ENCODE results near the gene TMEM150B. TPM values are rescaled to one million over a fixed set of nuclear protein-coding genes. Genes with fewer than 3 reads are reported as not detected.

The TMEM150B gene
- total and polyA plus RNA-seq, 7 experiments from 2014 or later: 0.44 to 10.3 (median 0.71) TPM; not detected in 3

Other genes with a start within 250 kb of the TMEM150B start
- gene EPS8L1, start 249.5 kb downstream of the TMEM150B start, total RNA-seq: 1 to 10 TPM in 4 of 5 experiments, under 1 TPM in 1; 0.76 to 6.8 (median 2.0) TPM
- under 1 TPM in 1 of 2 donors, not detected in 1; 0.09 TPM for gene EPS8L1, start 249.5 kb downstream of the TMEM150B start, polyA plus RNA-seq
- gene PPP1R12C, start 207.7 kb downstream of the TMEM150B start, total RNA-seq: 100 to 1,000 TPM; 107 to 180 (median 144) TPM
- gene PPP1R12C, start 207.7 kb downstream of the TMEM150B start, polyA plus RNA-seq: 1 to 10 TPM; 3.8 to 6.6 TPM
- 1 to 10 TPM in 2 of 5 experiments, under 1 TPM in 1, not detected in 2; 0.63 to 5.6 (median 1.4) TPM for gene TNNT1, start 176.1 kb downstream of the TMEM150B start, total RNA-seq
- not detected for gene TNNT1, start 176.1 kb downstream of the TMEM150B start, polyA plus RNA-seq
- not detected for gene TNNI3, start 167.6 kb downstream of the TMEM150B start, total RNA-seq
- not detected for gene TNNI3, start 167.6 kb downstream of the TMEM150B start, polyA plus RNA-seq
- not detected for gene DNAAF3, start 158.7 kb downstream of the TMEM150B start, total RNA-seq
- not detected for gene DNAAF3, start 158.7 kb downstream of the TMEM150B start, polyA plus RNA-seq
- gene SYT5, start 145.1 kb downstream of the TMEM150B start, total RNA-seq: 1 to 10 TPM in 2 of 5 experiments, not detected in 3; 1.7 to 2.6 TPM
- not detected for gene SYT5, start 145.1 kb downstream of the TMEM150B start, polyA plus RNA-seq
- gene PTPRH, start 115.8 kb downstream of the TMEM150B start, total RNA-seq: under 1 TPM in 1 of 5 experiments, not detected in 4; 0.56 TPM
- not detected for gene PTPRH, start 115.8 kb downstream of the TMEM150B start, polyA plus RNA-seq
- gene TMEM86B, start 96.6 kb downstream of the TMEM150B start, total RNA-seq: 10 to 100 TPM; 10.4 to 24.1 (median 10.7) TPM
- 1 to 10 TPM; 1.2 to 3.3 TPM for gene TMEM86B, start 96.6 kb downstream of the TMEM150B start, polyA plus RNA-seq
- 100 to 1,000 TPM; 151 to 223 (median 168) TPM for gene PPP6R1, start 66.3 kb downstream of the TMEM150B start, total RNA-seq
- gene PPP6R1, start 66.3 kb downstream of the TMEM150B start, polyA plus RNA-seq: 100 to 1,000 TPM in 1 of 2 donors, 10 to 100 TPM in 1; 39.3 to 103 TPM
- gene HSPBP1, start 45.2 kb downstream of the TMEM150B start, total RNA-seq: 10 to 100 TPM; 15.0 to 30.0 (median 16.0) TPM
- 10 to 100 TPM; 35.4 to 44.7 TPM for gene HSPBP1, start 45.2 kb downstream of the TMEM150B start, polyA plus RNA-seq
- gene BRSK1, start 41.3 kb downstream of the TMEM150B start, total RNA-seq: 1 to 10 TPM in 3 of 5 experiments, under 1 TPM in 2; 0.41 to 6.3 (median 3.4) TPM
- not detected for gene BRSK1, start 41.3 kb downstream of the TMEM150B start, polyA plus RNA-seq
- gene KMT5C, start 14.5 kb upstream of the TMEM150B start, total RNA-seq: 10 to 100 TPM; 21.8 to 63.3 (median 27.2) TPM
- gene KMT5C, start 14.5 kb upstream of the TMEM150B start, polyA plus RNA-seq: 1 to 10 TPM in 1 of 2 donors, under 1 TPM in 1; 0.84 to 2.9 TPM
- under 1 TPM in 2 of 5 experiments, not detected in 3; 0.37 to 0.49 TPM for gene COX6B2, start 29.4 kb upstream of the TMEM150B start, total RNA-seq
- not detected for gene COX6B2, start 29.4 kb upstream of the TMEM150B start, polyA plus RNA-seq
- not detected for gene GARIN5B, start 37.9 kb upstream of the TMEM150B start, total RNA-seq
- gene GARIN5B, start 37.9 kb upstream of the TMEM150B start, polyA plus RNA-seq: not detected
- gene IL11, start 45.1 kb upstream of the TMEM150B start, total RNA-seq: under 1 TPM in 2 of 5 experiments, not detected in 3; 0.58 to 0.69 TPM
- gene IL11, start 45.1 kb upstream of the TMEM150B start, polyA plus RNA-seq: not detected
- not detected for gene TMEM190, start 51.5 kb upstream of the TMEM150B start, total RNA-seq
- gene TMEM190, start 51.5 kb upstream of the TMEM150B start, polyA plus RNA-seq: not detected
- 10 to 100 TPM in 3 of 5 experiments, 1 to 10 TPM in 2; 9.3 to 15.7 (median 13.6) TPM for gene TMEM238, start 59.0 kb upstream of the TMEM150B start, total RNA-seq
- gene TMEM238, start 59.0 kb upstream of the TMEM150B start, polyA plus RNA-seq: under 1 TPM; 0.33 to 0.71 TPM
- gene RPL28, start 60.6 kb upstream of the TMEM150B start, total RNA-seq: 1,000 to 10,000 TPM; 2,549 to 3,799 (median 3,242) TPM
- gene RPL28, start 60.6 kb upstream of the TMEM150B start, polyA plus RNA-seq: 1,000 to 10,000 TPM in 1 of 2 donors, 100 to 1,000 TPM in 1; 740 to 1,050 TPM
- gene UBE2S, start 82.4 kb upstream of the TMEM150B start, total RNA-seq: 100 to 1,000 TPM in 1 of 5 experiments, 10 to 100 TPM in 4; 15.3 to 141 (median 44.1) TPM
- gene UBE2S, start 82.4 kb upstream of the TMEM150B start, polyA plus RNA-seq: 10 to 100 TPM; 15.8 to 20.4 TPM
- not detected for gene SHISA7, start 118.0 kb upstream of the TMEM150B start, total RNA-seq
- not detected for gene SHISA7, start 118.0 kb upstream of the TMEM150B start, polyA plus RNA-seq
- 10 to 100 TPM in 3 of 5 experiments, 1 to 10 TPM in 2; 5.1 to 20.1 (median 11.3) TPM for gene ISOC2, start 136.3 kb upstream of the TMEM150B start, total RNA-seq
- 10 to 100 TPM; 25.9 to 31.2 TPM for gene ISOC2, start 136.3 kb upstream of the TMEM150B start, polyA plus RNA-seq
- gene C19orf85, start 139.4 kb upstream of the TMEM150B start, total RNA-seq: not detected
- gene C19orf85, start 139.4 kb upstream of the TMEM150B start, polyA plus RNA-seq: not detected
- 10 to 100 TPM in 2 of 5 experiments, 1 to 10 TPM in 3; 6.6 to 27.2 (median 9.0) TPM for gene ZNF628, start 151.3 kb upstream of the TMEM150B start, total RNA-seq
- gene ZNF628, start 151.3 kb upstream of the TMEM150B start, polyA plus RNA-seq: 1 to 10 TPM in 1 of 2 donors, under 1 TPM in 1; 0.07 to 1.6 TPM
- gene NAT14, start 159.8 kb upstream of the TMEM150B start, total RNA-seq: 10 to 100 TPM in 1 of 5 experiments, 1 to 10 TPM in 4; 2.7 to 12.8 (median 7.5) TPM
- 1 to 10 TPM; 1.7 to 3.3 TPM for gene NAT14, start 159.8 kb upstream of the TMEM150B start, polyA plus RNA-seq
- under 1 TPM; 0.21 to 0.48 (median 0.35) TPM for gene SSC5D, start 163.1 kb upstream of the TMEM150B start, total RNA-seq
- gene SSC5D, start 163.1 kb upstream of the TMEM150B start, polyA plus RNA-seq: not detected
- gene SBK2, start 211.8 kb upstream of the TMEM150B start, total RNA-seq: not detected
- not detected for gene SBK2, start 211.8 kb upstream of the TMEM150B start, polyA plus RNA-seq
- not detected for gene SBK3, start 220.2 kb upstream of the TMEM150B start, total RNA-seq
- gene SBK3, start 220.2 kb upstream of the TMEM150B start, polyA plus RNA-seq: not detected

Measured in naive thymus-derived CD4-positive, alpha-beta T cell (primary cell).